NT2/D1 (cell line): ENCODE data around the gene ZNF488.

Experiments
- DNase-seq: peaks from one replicate; pipeline ENCODE4 v3.0.0-alpha.2; 2011; ENCODE audit warnings: low read depth, low spot score
- H3K27me3 ChIP-seq: 2 replicates; pipeline ENCODE4 v1.6.0; 2011; ENCODE audit warnings: mild to moderate bottlenecking; ENCODE audit not compliant: insufficient read length, insufficient read depth
- H3K36me3 ChIP-seq: 2 replicates; pipeline ENCODE4 v1.6.1; 2011; ENCODE audit warnings: mild to moderate bottlenecking, low read length, mixed read lengths; ENCODE audit not compliant: insufficient read depth, insufficient read length
- H3K4me1 ChIP-seq: 2 replicates; pipeline ENCODE4 v1.5.1; 2011; ENCODE audit not compliant: insufficient read depth, insufficient read length
- H3K4me3 ChIP-seq: 2 replicates; pipeline ENCODE4 v1.5.1; 2011; ENCODE audit warnings: low read depth; ENCODE audit not compliant: insufficient read length
- H3K9ac ChIP-seq: 2 replicates; pipeline ENCODE4 v1.6.0; 2011; ENCODE audit warnings: low read depth; ENCODE audit not compliant: insufficient read length
- H3K9me3 ChIP-seq: 2 replicates; pipeline ENCODE4 v1.5.1; 2011; ENCODE audit warnings: mild to moderate bottlenecking, low read length; ENCODE audit not compliant: insufficient read depth
- SUZ12 ChIP-seq: IDR thresholded peaks from 2 replicates; pipeline ENCODE4 v1.6.1; 2011; ENCODE audit not compliant: insufficient read length, insufficient read depth; ENCODE audit errors: extremely low read depth
- YY1 ChIP-seq: IDR thresholded peaks from 2 replicates; pipeline ENCODE4 v1.6.1; 2011; ENCODE audit not compliant: insufficient read length, insufficient read depth
- ZNF274 ChIP-seq: IDR thresholded peaks from 2 replicates; pipeline ENCODE4 v1.6.1; 2011; ENCODE audit warnings: mild to moderate bottlenecking, low read depth, low read length

Gene ZNF488

GRCh38 chr10:47336387-47337134 lies 47.5 kb downstream of the ZNF488 start:
- no peaks in the 10 kb centered on the region for H3K36me3 ChIP-seq
- peaks cover 2% of the 10 kb centered on the region for H3K4me1 ChIP-seq
- TF ChIP-seq SUZ12 = no peak
- TF ChIP-seq YY1 = no peak
- TF ChIP-seq ZNF274 = no peak
- H3K9ac ChIP-seq = no peak overlapping the region
- H3K9me3 ChIP-seq = no peaks in the 10 kb centered on the region
- no peaks in the 10 kb centered on the region for H3K27me3 ChIP-seq
- no peak overlapping the region for H3K4me3 ChIP-seq
- no peak for DNase-seq

DNA sequence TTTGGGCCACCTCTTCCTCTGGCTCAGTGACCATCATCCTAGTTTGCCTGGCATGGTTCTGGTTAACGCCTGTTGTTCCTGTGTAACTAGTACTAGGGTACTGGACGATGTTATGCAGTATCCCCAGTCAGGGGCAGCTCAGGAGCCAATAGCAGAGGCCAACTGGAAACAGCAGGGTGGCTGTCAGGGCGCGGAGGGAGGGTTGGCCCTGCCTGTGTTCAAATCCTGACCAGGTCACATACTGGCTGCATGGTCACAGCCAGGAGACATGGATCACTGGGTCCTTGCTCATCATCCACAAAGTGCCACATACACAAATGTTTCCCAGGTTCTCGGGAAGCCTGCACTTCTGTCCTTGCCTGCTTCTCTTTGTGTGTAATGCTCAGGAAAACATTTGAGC lies 48.2 kb downstream of the ZNF488 start:
- DNase-seq = no peak
- TF ChIP-seq SUZ12 = no peak
- TF ChIP-seq ZNF274 = no peak
- no peak for TF ChIP-seq YY1
- no peaks in the 10 kb centered on the region for H3K27me3 ChIP-seq
- no peaks in the 10 kb centered on the region for H3K9me3 ChIP-seq
- no peak overlapping the region for H3K4me3 ChIP-seq
- H3K4me1 ChIP-seq = peaks cover 2% of the 10 kb centered on the region
- no peak overlapping the region for H3K9ac ChIP-seq
- no peaks in the 10 kb centered on the region for H3K36me3 ChIP-seq

DNA sequence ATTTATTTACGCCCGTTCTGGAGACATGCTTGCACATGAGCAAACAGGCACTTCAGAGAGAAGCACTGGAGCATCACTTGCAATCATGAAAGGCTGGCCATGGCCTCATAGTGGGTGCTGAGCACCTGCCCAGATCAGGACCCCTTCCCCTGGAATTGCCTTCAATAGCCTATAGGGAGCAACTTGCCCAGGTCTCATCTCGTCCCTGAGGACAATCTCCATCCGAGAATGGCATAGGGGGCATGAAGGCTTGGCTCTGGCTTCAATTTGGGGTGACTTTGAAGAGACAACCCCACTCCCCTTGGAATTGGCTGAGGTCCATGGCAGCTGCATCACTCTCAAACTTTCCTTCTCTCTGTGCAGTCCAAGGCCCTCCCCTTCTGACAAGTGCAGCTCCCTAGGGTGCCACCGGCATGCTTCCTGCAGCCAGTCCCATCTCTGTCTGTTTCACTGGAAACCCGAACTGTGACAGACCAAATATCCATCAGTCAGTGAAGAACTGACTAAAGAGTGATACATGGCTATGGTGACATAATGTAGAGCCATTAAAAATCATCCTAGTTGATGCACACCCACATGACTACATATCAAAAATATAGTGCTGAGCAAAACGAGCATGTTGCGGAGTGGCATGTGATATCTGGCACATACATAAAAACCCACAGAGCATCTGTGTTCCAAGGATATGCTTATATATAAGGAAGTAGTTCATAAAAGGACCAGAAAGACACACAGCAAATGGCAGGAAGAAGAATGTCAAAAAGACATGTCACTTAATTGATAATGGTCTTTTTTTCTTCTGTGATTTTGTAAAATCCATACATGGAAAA lies 49.4 kb downstream of the ZNF488 start:
- no peak for TF ChIP-seq ZNF274
- TF ChIP-seq YY1 = no peak
- no peak for TF ChIP-seq SUZ12
- no peak for DNase-seq
- Histone ChIP-seq H3K9me3 (no peaks in the 10 kb centered on the region), H3K4me3 (no peak overlapping the region), H3K9ac (no peak overlapping the region), H3K4me1 (no peaks in the 10 kb centered on the region), H3K36me3 (no peaks in the 10 kb centered on the region), H3K27me3 (no peaks in the 10 kb centered on the region)

DNA sequence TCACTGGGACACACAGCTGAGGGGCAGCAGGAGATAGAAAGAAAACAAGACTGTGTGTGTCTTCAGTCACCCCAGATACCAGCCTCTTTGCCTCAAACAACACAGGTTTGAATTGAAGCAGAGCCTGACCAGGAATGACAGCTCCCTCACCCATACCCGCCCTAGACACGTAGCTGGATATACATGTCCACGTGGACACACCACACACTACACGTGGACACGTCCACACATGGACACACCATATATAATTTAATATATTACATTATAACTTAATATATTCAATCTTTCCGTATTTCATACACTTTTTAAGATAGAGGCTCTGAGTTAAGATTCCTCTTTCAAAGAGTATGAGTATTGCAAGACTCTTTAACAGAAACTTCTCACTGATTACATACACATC lies 50.6 kb downstream of the ZNF488 start:
- Histone ChIP-seq H3K27me3 (no peaks in the 10 kb centered on the region), H3K4me1 (no peaks in the 10 kb centered on the region), H3K9ac (no peak overlapping the region), H3K36me3 (no peaks in the 10 kb centered on the region), H3K9me3 (no peaks in the 10 kb centered on the region), H3K4me3 (no peak overlapping the region)
- DNase-seq = no peak
- no peak for TF ChIP-seq ZNF274

- no peaks in the 10 kb centered on the region for H3K4me1 ChIP-seq
- DNase-seq = no peak
- no peak overlapping the region for H3K4me3 ChIP-seq
- H3K27me3 ChIP-seq = no peaks in the 10 kb centered on the region
- H3K9ac ChIP-seq = no peak overlapping the region
- TF ChIP-seq YY1 (no peak), SUZ12 (no peak), ZNF274 (no peak)
- no peaks in the 10 kb centered on the region for H3K9me3 ChIP-seq
- no peaks in the 10 kb centered on the region for H3K36me3 ChIP-seq
These were observed 51.1 kb downstream of the ZNF488 start for GRCh38 chr10:47332946-47333345.

GRCh38 chr10:47332371-47332770 lies 51.7 kb downstream of the ZNF488 start:
- Histone ChIP-seq H3K9ac (no peak overlapping the region), H3K9me3 (no peaks in the 10 kb centered on the region), H3K36me3 (no peaks in the 10 kb centered on the region), H3K27me3 (no peaks in the 10 kb centered on the region), H3K4me3 (no peak overlapping the region), H3K4me1 (no peaks in the 10 kb centered on the region)
- DNase-seq = no peak
- TF ChIP-seq SUZ12 = no peak
- TF ChIP-seq YY1 = no peak
- no peak for TF ChIP-seq ZNF274

GRCh38 chr10:47331954-47332353 lies 52.1 kb downstream of the ZNF488 start:
- Histone ChIP-seq H3K9ac (no peak overlapping the region), H3K9me3 (no peaks in the 10 kb centered on the region), H3K4me1 (no peaks in the 10 kb centered on the region), H3K4me3 (no peak overlapping the region), H3K27me3 (no peaks in the 10 kb centered on the region), H3K36me3 (no peaks in the 10 kb centered on the region)
- no peak for DNase-seq
- TF ChIP-seq SUZ12 = no peak
- no peak for TF ChIP-seq ZNF274
- no peak for TF ChIP-seq YY1
